Mesodermal cell (in vitro differentiated cells): ENCODE data around the gene COL6A2.

Experiments
- H3K27ac ChIP-seq: 2 replicates; pipeline ENCODE4 v1.7.0; 2013; ENCODE audit warnings: mild to moderate bottlenecking, low read depth, low read length, moderate library complexity; ENCODE audit not compliant: severe bottlenecking
- H3K36me3 ChIP-seq: 2 replicates; pipeline ENCODE4 v1.7.1; 2013; ENCODE audit warnings: mild to moderate bottlenecking, low read length, moderate library complexity; ENCODE audit not compliant: control insufficient read depth, insufficient read depth
- H3K4me1 ChIP-seq: one replicate; pipeline ENCODE4 v1.7.1; 2013; ENCODE audit warnings: mild to moderate bottlenecking, low read length; ENCODE audit not compliant: insufficient read depth, control insufficient read depth, poor library complexity, severe bottlenecking
- H3K4me3 ChIP-seq: 2 replicates; pipeline ENCODE4 v1.7.0; 2013; ENCODE audit warnings: low read length, control low read depth, mild to moderate bottlenecking; ENCODE audit not compliant: insufficient read depth, poor library complexity, severe bottlenecking; ENCODE audit errors: extremely low read depth
- H3K9me3 ChIP-seq: 2 replicates; pipeline ENCODE4 v1.7.1; 2013; ENCODE audit warnings: mild to moderate bottlenecking, low read length, moderate library complexity; ENCODE audit not compliant: control insufficient read depth
- WGBS, 2 experiments: methylation state at CpG; one replicate each; pipeline ENCODE4 v1.1.5; 2013; ENCODE audit warnings: missing lambda C conversion rate in 2 of 2; ENCODE audit not compliant: insufficient coverage in 2 of 2; 5-methylcytosine and 5-hydroxymethylcytosine counted together

Gene COL6A2

GRCh38 chr21:46061518-46061917 lies 36.4 kb upstream of the COL6A2 start:
- Histone ChIP-seq H3K4me1 (peaks cover 9% of the 10 kb centered on the region), H3K4me3 (no peak overlapping the region), H3K36me3 (no peaks in the 10 kb centered on the region), H3K27ac (no peak overlapping the region), H3K9me3 (peaks cover 34% of the 10 kb centered on the region)
- 73 to 100% methylated on average over 1 to 5 of the region's 6 CpGs for WGBS, 2 experiments

- H3K9me3 ChIP-seq, result peaks cover 34% of the 10 kb centered on the region
- WGBS, 2 experiments, result 75 to 93% methylated on average over 4 of the region's 5 CpGs
- peaks cover 6% of the 10 kb centered on the region for H3K4me1 ChIP-seq
- no peaks in the 10 kb centered on the region for H3K36me3 ChIP-seq
- H3K27ac ChIP-seq, result no peak overlapping the region
- H3K4me3 ChIP-seq, result no peak overlapping the region
These were observed 36.0 kb upstream of the COL6A2 start for GRCh38 chr21:46061950-46062349.

- H3K4me1 ChIP-seq, result peaks cover 6% of the 10 kb centered on the region
- H3K36me3 ChIP-seq, result no peaks in the 10 kb centered on the region
- H3K9me3 ChIP-seq, result peaks cover 34% of the 10 kb centered on the region
- whole genome bisulfite sequencing, 2 experiments, result 89 to 98% methylated on average over 4 to 5 of the region's 5 CpGs
- H3K27ac ChIP-seq, result no peak overlapping the region
- H3K4me3 ChIP-seq, result no peak overlapping the region
These were observed 35.3 kb upstream of the COL6A2 start for GRCh38 chr21:46062471-46063211.

- H3K27ac ChIP-seq, result no peak overlapping the region
- WGBS, 2 experiments, result 89 to 92% methylated on average over 3 of the region's 4 CpGs
- H3K4me1 ChIP-seq, result peaks cover 6% of the 10 kb centered on the region
- H3K4me3 ChIP-seq, result no peak overlapping the region
- no peaks in the 10 kb centered on the region for H3K36me3 ChIP-seq
- peaks cover 34% of the 10 kb centered on the region for H3K9me3 ChIP-seq
These were observed 34.7 kb upstream of the COL6A2 start for GRCh38 chr21:46063227-46063626.

- peaks cover 6% of the 10 kb centered on the region for H3K4me1 ChIP-seq
- WGBS, 2 experiments, result 91 to 92% methylated on average over 28 to 30 of the region's 30 CpGs
- no peak overlapping the region for H3K27ac ChIP-seq
- peaks cover 27% of the 10 kb centered on the region for H3K9me3 ChIP-seq
- no peak overlapping the region for H3K4me3 ChIP-seq
- H3K36me3 ChIP-seq, result no peaks in the 10 kb centered on the region
These were observed 33.9 kb upstream of the COL6A2 start for GRCh38 chr21:46063734-46064680.

- WGBS, 2 experiments, result 78 to 82% methylated on average over 12 to 13 of the region's 13 CpGs
- H3K4me3 ChIP-seq, result no peak overlapping the region
- H3K36me3 ChIP-seq, result no peaks in the 10 kb centered on the region
- H3K9me3 ChIP-seq, result peaks cover 25% of the 10 kb centered on the region
- peak overlapping the region; percentile 64 for H3K27ac ChIP-seq
- H3K4me1 ChIP-seq, result peaks cover 6% of the 10 kb centered on the region
These were observed 33.1 kb upstream of the COL6A2 start for GRCh38 chr21:46064870-46065214.

- H3K9me3 ChIP-seq, result peaks cover 25% of the 10 kb centered on the region
- H3K4me1 ChIP-seq, result peaks cover 6% of the 10 kb centered on the region
- H3K36me3 ChIP-seq, result no peaks in the 10 kb centered on the region
- 86% methylated on average over 11 to 14 of the region's 22 CpGs for WGBS, 2 experiments
- no peak overlapping the region for H3K4me3 ChIP-seq
- H3K27ac ChIP-seq, result peak overlapping the region; percentile 64
These were observed 32.5 kb upstream of the COL6A2 start for GRCh38 chr21:46065215-46065913.

GRCh38 chr21:46065914-46066551 lies 31.9 kb upstream of the COL6A2 start:
- H3K4me1 ChIP-seq, result peaks cover 6% of the 10 kb centered on the region
- H3K9me3 ChIP-seq, result peaks cover 19% of the 10 kb centered on the region
- peak overlapping the region; percentile 64 for H3K27ac ChIP-seq
- no peaks in the 10 kb centered on the region for H3K36me3 ChIP-seq
- 88 to 91% methylated on average over 22 of the region's 23 CpGs for WGBS, 2 experiments
- H3K4me3 ChIP-seq, result no peak overlapping the region

GRCh38 chr21:46066591-46067331 lies 31.2 kb upstream of the COL6A2 start:
- H3K4me1 ChIP-seq, result peaks cover 6% of the 10 kb centered on the region
- peaks cover 11% of the 10 kb centered on the region for H3K9me3 ChIP-seq
- H3K27ac ChIP-seq, result peak overlapping the region; percentile 47
- no peaks in the 10 kb centered on the region for H3K36me3 ChIP-seq
- 70 to 74% methylated on average over 28 of the region's 29 CpGs for whole genome bisulfite sequencing, 2 experiments
- H3K4me3 ChIP-seq, result no peak overlapping the region
